ENCODE data around the gene SMIM10. TPM values are rescaled to one million over a fixed set of nuclear protein-coding genes. Genes with fewer than 3 reads are reported as not detected.
"Not testable (repeated sequence)": the region's sequence is repeated elsewhere in the genome, so short reads cannot be mapped to it uniquely, and the experiment has no call there.

The SMIM10 gene
- total RNA-seq, 1 donor from 2014 or later: 5.2 TPM

GRCh38 chrX:135015523-135016245, 24.9 kb downstream of the SMIM10 start:
- no peak overlapping the region for H3K4me3 ChIP-seq
- ATAC-seq (no peak), DNase-seq (no peak)
- no peaks in the 10 kb centered on the region for H3K27me3 ChIP-seq
- no peaks in the 10 kb centered on the region for H3K36me3 ChIP-seq
- no peak for TF ChIP-seq CTCF (IDR thresholded peaks at IDR 0.05)
- no peaks in the 10 kb centered on the region for H3K9me3 ChIP-seq
- intact Hi-C loops (cut with DNase I): no loop called here
- no peak overlapping the region for H3K27ac ChIP-seq
- no peaks in the 10 kb centered on the region for H3K4me1 ChIP-seq

GRCh38 chrX:135019890-135020289, 29.1 kb downstream of the SMIM10 start:
- ATAC-seq; H3K4me3 ChIP-seq; H3K4me1 ChIP-seq; H3K9me3 ChIP-seq; H3K36me3 ChIP-seq; DNase-seq; intact Hi-C loops (cut with DNase I); H3K27ac ChIP-seq; H3K27me3 ChIP-seq: not testable (repeated sequence)

- H3K27me3 ChIP-seq; ATAC-seq; H3K4me1 ChIP-seq; H3K27ac ChIP-seq; H3K4me3 ChIP-seq; intact Hi-C loops (cut with DNase I); H3K9me3 ChIP-seq; H3K36me3 ChIP-seq; DNase-seq: not testable (repeated sequence)
These were observed 33.0 kb downstream of the SMIM10 start for GRCh38 chrX:135023791-135024190.

- ATAC-seq (no peak), DNase-seq (no peak)
- intact Hi-C loops (cut with DNase I): no loop called here
- Histone ChIP-seq H3K4me3 (no peak overlapping the region), H3K27me3 (no peaks in the 10 kb centered on the region), H3K27ac (no peak overlapping the region), H3K9me3 (no peaks in the 10 kb centered on the region), H3K4me1 (no peaks in the 10 kb centered on the region), H3K36me3 (no peaks in the 10 kb centered on the region)
- TF ChIP-seq CTCF (IDR thresholded peaks at IDR 0.05): no peak
These were observed 33.7 kb downstream of the SMIM10 start for GRCh38 chrX:135024526-135024925.

GRCh38 chrX:135030207-135030963, 39.6 kb downstream of the SMIM10 start:
- H3K9me3 ChIP-seq; DNase-seq; H3K27ac ChIP-seq; H3K27me3 ChIP-seq; H3K36me3 ChIP-seq; intact Hi-C loops (cut with DNase I); ATAC-seq; H3K4me1 ChIP-seq; H3K4me3 ChIP-seq: not testable (repeated sequence)

- ATAC-seq; H3K4me1 ChIP-seq; H3K36me3 ChIP-seq; H3K9me3 ChIP-seq; H3K27ac ChIP-seq; DNase-seq; H3K4me3 ChIP-seq; intact Hi-C loops (cut with DNase I); H3K27me3 ChIP-seq: not testable (repeated sequence)
These were observed 50.6 kb downstream of the SMIM10 start for GRCh38 chrX:135041149-135042123.

Other genes with a start within 250 kb of the SMIM10 start
- gene PABIR2, start 193.8 kb upstream of the SMIM10 start, total RNA-seq: 20.6 TPM
- 19.4 TPM for gene MOSPD1, start 75.7 kb upstream of the SMIM10 start, total RNA-seq
- gene RTL8B, start 31.6 kb downstream of the SMIM10 start, total RNA-seq: 15.6 TPM
- 80.9 TPM for gene RTL8C, start 41.4 kb downstream of the SMIM10 start, total RNA-seq
- 34.7 TPM for gene RTL8A, start 61.1 kb downstream of the SMIM10 start, total RNA-seq
- 2.4 TPM for gene SMIM10L2B, start 107.7 kb downstream of the SMIM10 start, total RNA-seq
- gene ETDB, start 129.5 kb downstream of the SMIM10 start, total RNA-seq: not detected
- gene CT55, start 180.4 kb downstream of the SMIM10 start, total RNA-seq: not detected